Measurements from ENCODE around the gene LRCH2. TPM values are rescaled to one million over a fixed set of nuclear protein-coding genes. Genes with fewer than 3 reads are reported as not detected.

Gene LRCH2
- total and polyA plus RNA-seq, 2 of the 4 experiments (the other 2 are of a cell fraction), result 2.6 to 4.3 TPM

- H3K9ac ChIP-seq (ENCODE audit: low read depth, low read length), result no peak overlapping the region
- WGBS, 2 experiments (ENCODE audit: extremely low coverage in 2 of 2, insufficient read length in 1 of 2), result 80% methylated on average over 1 of the region's 2 CpGs; no CpG with 5 or more reads in 1 of the 2 experiments
- H2AK5ac ChIP-seq (ENCODE audit: low read depth, low read length), result no peak overlapping the region
- no peak overlapping the region for H3K4ac ChIP-seq (ENCODE audit: low read depth, low read length)
- H3K14ac ChIP-seq (replicated peaks; ENCODE audit: low read depth, low read length), result no peak overlapping the region
- H3K4me1 ChIP-seq (ENCODE audit: control insufficient read depth, insufficient read depth, low read length), result peaks cover 7% of the 10 kb centered on the region; the same call in 1 of the 2 replicates
- ChIA-PET CTCF (no interaction called here), POLR2A (ENCODE audit: unreplicated experiment) (no interaction called here)
- intact Hi-C loops (cut with micrococcal nuclease), result no loop called here
- H3K4me3 ChIP-seq (ENCODE audit: insufficient read depth, low read depth, low read length), result no peak overlapping the region
- no peak overlapping the region for H2BK5ac ChIP-seq (ENCODE audit: low read depth, low read length, poor library complexity, severe bottlenecking)
- H4K20me1 ChIP-seq (ENCODE audit: insufficient read depth, low read length), result no peaks in the 10 kb centered on the region
- no peak overlapping the region for H2BK15ac ChIP-seq (ENCODE audit: low read depth, low read length)
- no peak overlapping the region for H4K8ac ChIP-seq (ENCODE audit: low read depth in 2 of 2, low read length in 2 of 2)
- H2BK120ac ChIP-seq (ENCODE audit: low read depth, low read length), result no peak overlapping the region
- no TSS peak for BruUV-seq (replicated peaks)
- no peak overlapping the region for H3K18ac ChIP-seq (ENCODE audit: low read depth, low read length)
- H3K27me3 ChIP-seq (ENCODE audit: control insufficient read depth, insufficient read depth, low read length), result peaks cover 7% of the 10 kb centered on the region
- no peak overlapping the region for H2AFZ ChIP-seq (replicated peaks; ENCODE audit: low read length, poor library complexity)
- TF ChIP-seq RCOR1 (IDR thresholded peaks at IDR 0.05; ENCODE audit: insufficient replicate concordance, low read length) (no peak), POLR2A (IDR thresholded peaks at IDR 0.05; ENCODE audit: low read depth, low read length) (no peak), NFE2L2 (IDR thresholded peaks at IDR 0.05; ENCODE audit: low read depth, low read length) (no peak), MAFK (IDR thresholded peaks at IDR 0.05; ENCODE audit: low read depth, low read length) (no peak), CHD1 (IDR thresholded peaks at IDR 0.05; ENCODE audit: low read depth, low read length) (no peak), RFX5 (IDR thresholded peaks at IDR 0.05; ENCODE audit: low read depth, low read length) (no peak), SMC3 (IDR thresholded peaks at IDR 0.05; ENCODE audit: low read depth, low read length) (no peak), CEBPB (IDR thresholded peaks at IDR 0.05; ENCODE audit: low read depth, low read length) (no peak), RAD21 (IDR thresholded peaks at IDR 0.05; ENCODE audit: low read length) (no peak), BHLHE40 (IDR thresholded peaks at IDR 0.05; ENCODE audit: low read depth, low read length) (no peak), MAZ (IDR thresholded peaks at IDR 0.05; ENCODE audit: borderline replicate concordance, low read depth, low read length) (no peak)
- no peak for DNase-seq
- no peak overlapping the region for H4K91ac ChIP-seq (ENCODE audit: insufficient read depth, low read depth, low read length)
- in situ Hi-C loops (cut with MboI; ENCODE audit: low sequenced_read_pairs), result no loop called here
- no peak overlapping the region for H3K56ac ChIP-seq (ENCODE audit: extremely low read depth, insufficient read depth, low read length)
- H3K9me3 ChIP-seq (ENCODE audit: control insufficient read depth, insufficient read depth, low read length), result no peaks in the 10 kb centered on the region
- no peak overlapping the region for H2AK9ac ChIP-seq (replicated peaks; ENCODE audit: low read depth, low read length, poor library complexity)
- no peak overlapping the region for H3K23ac ChIP-seq (ENCODE audit: low read depth, low read length)
- H3K36me3 ChIP-seq (ENCODE audit: control insufficient read depth, insufficient read depth, low read length), result no peaks in the 10 kb centered on the region
- no peak overlapping the region for H4K5ac ChIP-seq (ENCODE audit: low read depth, low read length)
- H3K4me2 ChIP-seq (ENCODE audit: low read depth, low read length), result no peak overlapping the region
- H2BK20ac ChIP-seq (ENCODE audit: low read depth, low read length), result no peak overlapping the region
- no peak for ATAC-seq (ENCODE audit: low read depth)
- H3K27ac ChIP-seq (ENCODE audit: insufficient read depth, low read length), result no peak overlapping the region
- H3K9me1 ChIP-seq (ENCODE audit: insufficient read depth, low read length), result no peaks in the 10 kb centered on the region; the same call in 1 of the 2 replicates
- dilution Hi-C loops (cut with HindIII; ENCODE audit: low sequenced_read_pairs, unreplicated experiment), result no loop called here
- H3K79me1 ChIP-seq (ENCODE audit: low read depth in 1 of 2, low read length in 2 of 2), result no peaks in the 10 kb centered on the region
Measured at GRCh38 chrX:115264009-115264408, 30.1 kb upstream of the LRCH2 start.
